Neural progenitor cell (in vitro differentiated cells): ENCODE measurements around the gene ZNF366. TPM values are rescaled to one million over a fixed set of nuclear protein-coding genes. Genes with fewer than 3 reads are reported as not detected.

ENCODE experiments used
- DNase-seq: peaks from one replicate; pipeline ENCODE4 v3.0.0-alpha.2; 2016; ENCODE audit warnings: low spot score
- H2AFZ ChIP-seq: fragments of 200-600 bp; sonication (generic); replicated peaks from 2 replicates; pipeline ENCODE4 v1.6.1; 2016; ENCODE audit warnings: antibody characterized with exemption
- H3F3A ChIP-seq: fragments of 200-600 bp; sonication (generic); 2 replicates; pipeline ENCODE4 v1.6.1; 2016; ENCODE audit warnings: antibody characterized with exemption, low read depth
- H3K27ac ChIP-seq: fragments of 200-600 bp; sonication (generic); 2 replicates; pipeline ENCODE4 v1.5.1; 2016; ENCODE audit warnings: mild to moderate bottlenecking
- H3K27me3 ChIP-seq: fragments of 200-600 bp; sonication (generic); 2 replicates; pipeline ENCODE4 v1.6.1; 2016; ENCODE audit warnings: mild to moderate bottlenecking, moderate library complexity
- H3K36me3 ChIP-seq: fragments of 200-600 bp; sonication (generic); 2 replicates; pipeline ENCODE4 v1.5.1; 2016
- H3K4me1 ChIP-seq: fragments of 200-600 bp; sonication (generic); 2 replicates; pipeline ENCODE4 v1.6.1; 2016; ENCODE audit warnings: mixed run types
- H3K4me2 ChIP-seq: fragments of 200-600 bp; sonication (generic); 2 replicates; pipeline ENCODE4 v1.6.1; 2016
- H3K4me3 ChIP-seq: fragments of 200-600 bp; sonication (generic); 2 replicates; pipeline ENCODE4 v1.5.1; 2016
- H3K79me2 ChIP-seq: fragments of 200-600 bp; sonication (generic); 2 replicates; pipeline ENCODE4 v1.6.1; 2016; ENCODE audit warnings: low read depth
- H3K9ac ChIP-seq: fragments of 200-600 bp; sonication (generic); 2 replicates; pipeline ENCODE4 v1.6.1; 2016
- H3K9me3 ChIP-seq: fragments of 200-600 bp; sonication (generic); 2 replicates; pipeline ENCODE4 v1.5.1; 2016; ENCODE audit warnings: low read depth
- H4K20me1 ChIP-seq: fragments of 200-600 bp; sonication (generic); 2 replicates; pipeline ENCODE4 v1.6.1; 2016; ENCODE audit warnings: low read depth
- H3K27ac Mint-ChIP-seq: 3 replicates; pipeline ENCODE4 v1.8.0; 2021; ENCODE audit warnings: mixed read lengths
- H3K27me3 Mint-ChIP-seq: 2 replicates; pipeline ENCODE4 v1.8.0; 2022; ENCODE audit warnings: low read depth, mild to moderate bottlenecking, inconsistent platforms, moderate library complexity, mixed read lengths; ENCODE audit not compliant: insufficient read depth
- H3K36me3 Mint-ChIP-seq: 3 replicates; pipeline ENCODE4 v1.8.0; 2021; ENCODE audit warnings: mixed read lengths
- H3K4me1 Mint-ChIP-seq: 3 replicates; pipeline ENCODE4 v1.8.0; 2021; ENCODE audit warnings: mixed read lengths
- H3K4me3 Mint-ChIP-seq: 3 replicates; pipeline ENCODE4 v1.8.0; 2021; ENCODE audit warnings: mild to moderate bottlenecking, moderate library complexity, mixed read lengths
- H3K9me3 Mint-ChIP-seq: 3 replicates; pipeline ENCODE4 v1.8.0; 2020; ENCODE audit warnings: mixed read lengths
- CTCF ChIP-seq: fragments of 200-600 bp; sonication (generic); IDR thresholded peaks from 2 replicates; pipeline ENCODE4 v1.5.1; 2017; ENCODE audit warnings: antibody characterized with exemption, mild to moderate bottlenecking
- EZH2 ChIP-seq: fragments of 200-600 bp; sonication (generic); IDR thresholded peaks from 2 replicates; pipeline ENCODE4 v1.6.1; 2017; ENCODE audit warnings: antibody characterized with exemption, mild to moderate bottlenecking, moderate library complexity
- EZH2phosphoT487 ChIP-seq: fragments of 200-600 bp; sonication (generic); IDR thresholded peaks from 2 replicates; pipeline ENCODE4 v1.6.1; 2017; ENCODE audit warnings: antibody characterized with exemption
- total RNA-seq: library from RNA; depleted of rRNA; stranded (reverse); fragments of >200 nt; gene quantifications from 2 replicates; pipeline ENCODE4 v1.2.3, GENCODE V29; 2015; ENCODE audit warnings: low replicate concordance

ZNF366 gene
- total RNA-seq, 1 donor from 2014 or later, result not detected

GRCh38 chr5:72441094-72441723 lies 66.0 kb downstream of the ZNF366 start:
- Histone ChIP-seq H3K4me3 (no peak overlapping the region), H3K79me2 (no peaks in the 10 kb centered on the region), H3K27ac (no peak overlapping the region), H3F3A (no peaks in the 10 kb centered on the region), H3K9me3 (no peaks in the 10 kb centered on the region), H3K27me3 (no peaks in the 10 kb centered on the region), H3K36me3 (no peaks in the 10 kb centered on the region), H3K9ac (no peak overlapping the region), H2AFZ (no peak overlapping the region), H4K20me1 (no peaks in the 10 kb centered on the region), H3K4me1 (peaks cover 7% of the 10 kb centered on the region), H3K4me2 (no peak overlapping the region)
- H3K9me3 Mint-ChIP-seq, result no peaks in the 10 kb centered on the region
- H3K36me3 Mint-ChIP-seq, result no peaks in the 10 kb centered on the region
- peak overlapping the region; percentile 83 for H3K27ac Mint-ChIP-seq
- no peak overlapping the region for H3K4me3 Mint-ChIP-seq
- TF ChIP-seq CTCF (no peak), EZH2phosphoT487 (no peak), EZH2 (no peak)
- DNase-seq, result no peak
- H3K27me3 Mint-ChIP-seq, result no peaks in the 10 kb centered on the region
- H3K4me1 Mint-ChIP-seq, result peaks cover 28% of the 10 kb centered on the region

DNA sequence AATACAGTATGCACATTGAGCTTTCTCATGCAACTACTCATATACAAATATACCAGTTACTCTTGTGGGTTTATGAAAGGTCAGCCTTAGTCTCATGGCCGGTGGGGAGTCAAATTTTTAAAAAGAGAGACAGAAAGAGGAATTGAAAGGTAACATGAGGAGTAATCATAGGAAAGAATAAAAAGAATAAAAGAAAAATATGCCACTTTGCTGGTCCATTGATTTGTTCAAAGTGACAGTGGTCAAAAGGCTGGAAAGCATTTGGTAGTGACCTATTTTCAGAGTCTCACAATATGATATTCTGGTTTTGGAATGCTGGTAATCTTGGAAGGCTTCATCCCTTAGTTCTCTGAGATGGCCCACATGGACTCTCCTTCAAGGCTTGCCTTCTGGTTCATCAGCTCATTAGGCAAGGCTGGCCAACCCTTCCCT lies 67.0 kb downstream of the ZNF366 start:
- TF ChIP-seq EZH2 (no peak), CTCF (no peak), EZH2phosphoT487 (no peak)
- H3K27ac ChIP-seq, result no peak overlapping the region
- H3K36me3 ChIP-seq, result no peaks in the 10 kb centered on the region
- no peak overlapping the region for H3K4me3 Mint-ChIP-seq
- no peaks in the 10 kb centered on the region for H3K9me3 Mint-ChIP-seq
- H3K4me3 ChIP-seq, result no peak overlapping the region
- no peaks in the 10 kb centered on the region for H4K20me1 ChIP-seq
- no peak for DNase-seq
- no peak overlapping the region for H3K27ac Mint-ChIP-seq
- peaks cover 21% of the 10 kb centered on the region for H3K4me1 Mint-ChIP-seq
- H3K9me3 ChIP-seq, result no peaks in the 10 kb centered on the region
- no peak overlapping the region for H3K4me2 ChIP-seq
- H3K4me1 ChIP-seq, result peaks cover 5% of the 10 kb centered on the region
- no peaks in the 10 kb centered on the region for H3K27me3 Mint-ChIP-seq
- H3K9ac ChIP-seq, result no peak overlapping the region
- H3K27me3 ChIP-seq, result no peaks in the 10 kb centered on the region
- H2AFZ ChIP-seq, result no peak overlapping the region
- H3K79me2 ChIP-seq, result no peaks in the 10 kb centered on the region
- no peaks in the 10 kb centered on the region for H3K36me3 Mint-ChIP-seq
- H3F3A ChIP-seq, result no peaks in the 10 kb centered on the region

DNA sequence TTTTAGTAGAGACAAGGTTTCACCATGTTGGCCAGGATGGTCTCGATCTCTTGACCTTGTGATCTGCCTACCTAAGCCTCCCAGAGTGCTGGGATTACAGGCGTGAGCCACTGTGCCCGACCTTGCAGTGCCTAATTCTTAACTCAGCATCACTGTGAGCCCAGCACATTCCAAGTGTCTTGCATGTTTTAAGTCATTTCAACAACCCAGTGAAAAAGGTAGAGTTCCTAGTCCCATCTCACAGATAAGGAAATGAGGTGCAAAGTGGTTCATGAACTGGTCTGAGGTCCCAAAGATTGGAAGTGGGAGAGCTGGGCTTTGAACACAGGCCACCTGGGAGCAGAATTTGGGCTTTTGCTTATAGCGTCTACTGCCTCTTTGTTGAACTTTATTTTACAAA lies 68.0 kb downstream of the ZNF366 start:
- Mint-ChIP-seq H3K27me3 (peaks cover 2% of the 10 kb centered on the region), H3K9me3 (no peaks in the 10 kb centered on the region), H3K4me3 (no peak overlapping the region), H3K27ac (no peak overlapping the region), H3K4me1 (peaks cover 14% of the 10 kb centered on the region), H3K36me3 (no peaks in the 10 kb centered on the region)
- H4K20me1 ChIP-seq, result no peaks in the 10 kb centered on the region
- DNase-seq, result no peak
- H3K4me1 ChIP-seq, result no peaks in the 10 kb centered on the region
- no peak for TF ChIP-seq CTCF
- no peak for TF ChIP-seq EZH2
- TF ChIP-seq EZH2phosphoT487, result no peak
- no peaks in the 10 kb centered on the region for H3K36me3 ChIP-seq
- H3K27ac ChIP-seq, result no peak overlapping the region
- no peaks in the 10 kb centered on the region for H3F3A ChIP-seq
- no peaks in the 10 kb centered on the region for H3K27me3 ChIP-seq
- no peak overlapping the region for H3K4me3 ChIP-seq
- H3K9ac ChIP-seq, result no peak overlapping the region
- H3K4me2 ChIP-seq, result no peak overlapping the region
- H2AFZ ChIP-seq, result no peak overlapping the region
- no peaks in the 10 kb centered on the region for H3K79me2 ChIP-seq
- no peaks in the 10 kb centered on the region for H3K9me3 ChIP-seq
